Measurements from ENCODE around the gene TEDDM1.

Gene TEDDM1

GRCh38 chr1:182392050-182393028 lies 8.1 kb downstream of the TEDDM1 start:
- Histone ChIP-seq H2AFZ (ENCODE audit: low read depth, low read length) (peak overlapping the region; percentile 81), H3K4me3 (ENCODE audit: low read length) (peak overlapping the region; percentile 86), H3K79me2 (ENCODE audit: low read length) (peaks cover 36% of the 10 kb centered on the region), H3K4me2 (ENCODE audit: low read length) (peak overlapping the region; percentile 58), H3K9ac (ENCODE audit: low read length) (peak overlapping the region; percentile 85), H3K4me1 (ENCODE audit: low read length) (peaks cover 48% of the 10 kb centered on the region), H3K36me3 (replicated peaks; ENCODE audit: low read depth, low read length) (peaks cover 25% of the 10 kb centered on the region), H3K9me3 (ENCODE audit: insufficient read depth, low read length) (no peaks in the 10 kb centered on the region), H4K20me1 (ENCODE audit: insufficient read depth, low read length) (peaks cover 32% of the 10 kb centered on the region), H3K27ac (ENCODE audit: low read length) (peak overlapping the region; percentile 64), H3K27me3 (ENCODE audit: low read depth, low read length) (0 out of 2 replicates have a peak, but pooled peaks cover 6% of the 10 kb centered on the region)
- no peak for TF ChIP-seq CTCF (IDR thresholded peaks at IDR 0.05; ENCODE audit: low read depth, low read length)
- no peak for TF ChIP-seq EZH2phosphoT487 (IDR thresholded peaks at IDR 0.05; ENCODE audit: low read depth)

- H3K4me2 ChIP-seq (ENCODE audit: low read length) = peak within 1 kb of the TSS; percentile 95
- TF ChIP-seq CTCF (IDR thresholded peaks at IDR 0.05; ENCODE audit: low read depth, low read length) (0 out of 2 replicates have a peak, but pooled peaks have one; percentile 6), EZH2phosphoT487 (IDR thresholded peaks at IDR 0.05; ENCODE audit: low read depth) (no peak)
- H3K9me3 ChIP-seq (ENCODE audit: insufficient read depth, low read length) = no peaks in the 10 kb centered on the region
- peaks cover 43% of the 10 kb centered on the region for H3K4me1 ChIP-seq (ENCODE audit: low read length)
- 0 out of 2 replicates have a peak, but pooled peaks cover 3% of the 10 kb centered on the region for H3K27me3 ChIP-seq (ENCODE audit: low read depth, low read length)
- peak within 1 kb of the TSS; percentile 64 for H3K27ac ChIP-seq (ENCODE audit: low read length)
- H3K9ac ChIP-seq (ENCODE audit: low read length) = peak within 1 kb of the TSS; percentile 85
- peak within 1 kb of the TSS; percentile 86 for H3K4me3 ChIP-seq (ENCODE audit: low read length)
- H3K36me3 ChIP-seq (replicated peaks; ENCODE audit: low read depth, low read length) = peaks cover 34% of the 10 kb centered on the region
- H2AFZ ChIP-seq (ENCODE audit: low read depth, low read length) = peak within 1 kb of the TSS; percentile 81
- H3K79me2 ChIP-seq (ENCODE audit: low read length) = peaks cover 36% of the 10 kb centered on the region
- H4K20me1 ChIP-seq (ENCODE audit: insufficient read depth, low read length) = peaks cover 37% of the 10 kb centered on the region
Measured at GRCh38 chr1:182391362-182392049, 9.0 kb downstream of the TEDDM1 start, which contains the start of gene GLUL. Gene GLUL, minus strand, starts transcription at chr1:182391790. Its CDS starts 3,053 bp downstream, at chr1:182388737.

- TF ChIP-seq EZH2phosphoT487 (IDR thresholded peaks at IDR 0.05; ENCODE audit: low read depth) (no peak), CTCF (IDR thresholded peaks at IDR 0.05; ENCODE audit: low read depth, low read length) (no peak; the same call in 1 of the 2 replicates)
- peak overlapping the region; percentile 43; the same call in 1 of the 2 replicates for H2AFZ ChIP-seq (ENCODE audit: low read depth, low read length)
- H3K4me2 ChIP-seq (ENCODE audit: low read length) = peak overlapping the region; percentile 95
- 0 out of 2 replicates have a peak, but pooled peaks cover 3% of the 10 kb centered on the region for H3K27me3 ChIP-seq (ENCODE audit: low read depth, low read length)
- peak overlapping the region; percentile 85 for H3K9ac ChIP-seq (ENCODE audit: low read length)
- H4K20me1 ChIP-seq (ENCODE audit: insufficient read depth, low read length) = peaks cover 37% of the 10 kb centered on the region
- peaks cover 36% of the 10 kb centered on the region for H3K79me2 ChIP-seq (ENCODE audit: low read length)
- H3K4me3 ChIP-seq (ENCODE audit: low read length) = peak overlapping the region; percentile 86
- H3K27ac ChIP-seq (ENCODE audit: low read length) = peak overlapping the region; percentile 62
- H3K36me3 ChIP-seq (replicated peaks; ENCODE audit: low read depth, low read length) = peaks cover 39% of the 10 kb centered on the region
- no peaks in the 10 kb centered on the region for H3K9me3 ChIP-seq (ENCODE audit: insufficient read depth, low read length)
- peaks cover 38% of the 10 kb centered on the region for H3K4me1 ChIP-seq (ENCODE audit: low read length)
Measured at GRCh38 chr1:182391028-182391361, 9.5 kb downstream of the TEDDM1 start.

Measured in OCI-LY3 (cell line).